ENCODE data around the gene PCCA.

- TF ChIP-seq CTCF (conservative IDR thresholded peaks at IDR 0.05), result no peak
- no peak for TF ChIP-seq EZH2 (IDR thresholded peaks at IDR 0.05; ENCODE audit: low read depth)
Observed at GRCh38 chr13:100483841-100484381, 395.0 kb downstream of the PCCA start.

Measured in PC-9 (cell line).